Measurements from ENCODE around the gene PARVB.

Gene PARVB

GRCh38 chr22:44160421-44160820 is 136.3 kb downstream of the PARVB start:
- no peaks in the 10 kb centered on the region for H3K27me3 Mint-ChIP-seq
- no peak overlapping the region for H3K4me3 Mint-ChIP-seq
- no peaks in the 10 kb centered on the region for H3K9me3 Mint-ChIP-seq
- peaks cover 8% of the 10 kb centered on the region for H3K36me3 Mint-ChIP-seq (ENCODE audit: low read depth)
- no peak overlapping the region for H3K27ac Mint-ChIP-seq
- H3K4me1 Mint-ChIP-seq (ENCODE audit: low read depth) = no peaks in the 10 kb centered on the region

GRCh38 chr22:44161673-44162072 is 137.6 kb downstream of the PARVB start:
- Mint-ChIP-seq H3K27ac (no peak overlapping the region), H3K9me3 (no peaks in the 10 kb centered on the region), H3K4me1 (ENCODE audit: low read depth) (no peaks in the 10 kb centered on the region)

GRCh38 chr22:44162960-44163359 is 138.9 kb downstream of the PARVB start:
- Mint-ChIP-seq H3K36me3 (ENCODE audit: low read depth) (peaks cover 8% of the 10 kb centered on the region), H3K27me3 (no peaks in the 10 kb centered on the region), H3K4me3 (no peak overlapping the region), H3K4me1 (ENCODE audit: low read depth) (no peaks in the 10 kb centered on the region), H3K9me3 (no peaks in the 10 kb centered on the region), H3K27ac (no peak overlapping the region)

More at GRCh38 chr22:44161673-44162072, 137.6 kb downstream of the PARVB start:
- Mint-ChIP-seq H3K36me3 (ENCODE audit: low read depth) (peaks cover 8% of the 10 kb centered on the region), H3K4me3 (no peak overlapping the region), H3K27me3 (no peaks in the 10 kb centered on the region)

GRCh38 chr22:44163536-44163935 is 139.4 kb downstream of the PARVB start:
- Mint-ChIP-seq H3K27ac (no peak overlapping the region), H3K36me3 (ENCODE audit: low read depth) (peaks cover 8% of the 10 kb centered on the region), H3K4me1 (ENCODE audit: low read depth) (no peaks in the 10 kb centered on the region), H3K9me3 (no peaks in the 10 kb centered on the region), H3K27me3 (no peaks in the 10 kb centered on the region), H3K4me3 (no peak overlapping the region)

GRCh38 chr22:44164031-44164430 is 139.9 kb downstream of the PARVB start:
- H3K4me1 Mint-ChIP-seq (ENCODE audit: low read depth) = no peaks in the 10 kb centered on the region
- H3K27me3 Mint-ChIP-seq = no peaks in the 10 kb centered on the region
- peaks cover 8% of the 10 kb centered on the region for H3K36me3 Mint-ChIP-seq (ENCODE audit: low read depth)
- H3K4me3 Mint-ChIP-seq = no peak overlapping the region
- no peak overlapping the region for H3K27ac Mint-ChIP-seq
- no peaks in the 10 kb centered on the region for H3K9me3 Mint-ChIP-seq

- no peaks in the 10 kb centered on the region for H3K4me1 Mint-ChIP-seq (ENCODE audit: low read depth)
- H3K36me3 Mint-ChIP-seq (ENCODE audit: low read depth) = peaks cover 8% of the 10 kb centered on the region
- no peak overlapping the region for H3K4me3 Mint-ChIP-seq
- H3K27me3 Mint-ChIP-seq = no peaks in the 10 kb centered on the region
- H3K27ac Mint-ChIP-seq = no peak overlapping the region
- no peaks in the 10 kb centered on the region for H3K9me3 Mint-ChIP-seq
Measured at GRCh38 chr22:44165286-44165874, 141.3 kb downstream of the PARVB start.

- no peaks in the 10 kb centered on the region for H3K4me1 Mint-ChIP-seq (ENCODE audit: low read depth)
- no peaks in the 10 kb centered on the region for H3K9me3 Mint-ChIP-seq
- H3K27ac Mint-ChIP-seq = no peak overlapping the region
- H3K27me3 Mint-ChIP-seq = no peaks in the 10 kb centered on the region
- no peak overlapping the region for H3K4me3 Mint-ChIP-seq
- H3K36me3 Mint-ChIP-seq (ENCODE audit: low read depth) = peaks cover 4% of the 10 kb centered on the region
Measured at GRCh38 chr22:44166498-44167276, 142.6 kb downstream of the PARVB start.

- H3K4me3 Mint-ChIP-seq = no peak overlapping the region
- H3K9me3 Mint-ChIP-seq = no peaks in the 10 kb centered on the region
- H3K27ac Mint-ChIP-seq = no peak overlapping the region
- no peaks in the 10 kb centered on the region for H3K27me3 Mint-ChIP-seq
- H3K36me3 Mint-ChIP-seq (ENCODE audit: low read depth) = peaks cover 8% of the 10 kb centered on the region
- peaks cover 8% of the 10 kb centered on the region for H3K4me1 Mint-ChIP-seq (ENCODE audit: low read depth)
Measured at GRCh38 chr22:44167501-44167900, 143.4 kb downstream of the PARVB start.

- Mint-ChIP-seq H3K4me1 (ENCODE audit: low read depth) (peaks cover 13% of the 10 kb centered on the region), H3K4me3 (no peak overlapping the region), H3K9me3 (no peaks in the 10 kb centered on the region), H3K27ac (no peak overlapping the region), H3K36me3 (ENCODE audit: low read depth) (peaks cover 8% of the 10 kb centered on the region), H3K27me3 (no peaks in the 10 kb centered on the region)
Measured at GRCh38 chr22:44168206-44168605, 144.1 kb downstream of the PARVB start.

- Mint-ChIP-seq H3K4me1 (ENCODE audit: low read depth) (peaks cover 13% of the 10 kb centered on the region), H3K27me3 (no peaks in the 10 kb centered on the region), H3K36me3 (ENCODE audit: low read depth) (peaks cover 4% of the 10 kb centered on the region), H3K9me3 (no peaks in the 10 kb centered on the region), H3K4me3 (no peak overlapping the region), H3K27ac (no peak overlapping the region)
Measured at GRCh38 chr22:44170470-44170869, 146.4 kb downstream of the PARVB start.

- H3K9me3 Mint-ChIP-seq = no peaks in the 10 kb centered on the region
- H3K27me3 Mint-ChIP-seq = no peaks in the 10 kb centered on the region
- no peak overlapping the region for H3K27ac Mint-ChIP-seq
- H3K36me3 Mint-ChIP-seq (ENCODE audit: low read depth) = peaks cover 4% of the 10 kb centered on the region
- no peak overlapping the region for H3K4me3 Mint-ChIP-seq
- peaks cover 13% of the 10 kb centered on the region for H3K4me1 Mint-ChIP-seq (ENCODE audit: low read depth)
Measured at GRCh38 chr22:44171561-44171960, 147.5 kb downstream of the PARVB start.

- H3K4me1 Mint-ChIP-seq (ENCODE audit: low read depth) = peaks cover 13% of the 10 kb centered on the region
- peaks cover 4% of the 10 kb centered on the region for H3K36me3 Mint-ChIP-seq (ENCODE audit: low read depth)
- H3K27ac Mint-ChIP-seq = peak overlapping the region; percentile 11
- no peaks in the 10 kb centered on the region for H3K27me3 Mint-ChIP-seq
- no peaks in the 10 kb centered on the region for H3K9me3 Mint-ChIP-seq
- no peak overlapping the region for H3K4me3 Mint-ChIP-seq
Measured at GRCh38 chr22:44172370-44173108, 148.4 kb downstream of the PARVB start.

GRCh38 chr22:44173154-44173553 is 149.1 kb downstream of the PARVB start:
- peaks cover 13% of the 10 kb centered on the region for H3K4me1 Mint-ChIP-seq (ENCODE audit: low read depth)
- H3K9me3 Mint-ChIP-seq = no peaks in the 10 kb centered on the region
- no peaks in the 10 kb centered on the region for H3K27me3 Mint-ChIP-seq

GRCh38 chr22:44175676-44176075 is 151.6 kb downstream of the PARVB start:
- H3K36me3 Mint-ChIP-seq (ENCODE audit: low read depth) = peaks cover 4% of the 10 kb centered on the region
- no peaks in the 10 kb centered on the region for H3K27me3 Mint-ChIP-seq
- no peaks in the 10 kb centered on the region for H3K9me3 Mint-ChIP-seq
- H3K4me3 Mint-ChIP-seq = no peak overlapping the region
- no peak overlapping the region for H3K27ac Mint-ChIP-seq
- H3K4me1 Mint-ChIP-seq (ENCODE audit: low read depth) = peaks cover 25% of the 10 kb centered on the region

More at GRCh38 chr22:44173154-44173553, 149.1 kb downstream of the PARVB start:
- Mint-ChIP-seq H3K4me3 (no peak overlapping the region), H3K36me3 (ENCODE audit: low read depth) (peaks cover 4% of the 10 kb centered on the region), H3K27ac (no peak overlapping the region)

Data from stimulated activated naive CD8-positive, alpha-beta T cell treated with anti-CD3 and anti-CD28 coated beads, Interleukin-15, Interleukin-2, amounts not matched to agents 100 ng/mL and 50 ng/mL, for 24 hours (primary cell).